Muscle of leg (tissue), 11 donors: ENCODE data around the gene CALCOCO1. TPM values are rescaled to one million over a fixed set of nuclear protein-coding genes. Genes with fewer than 3 reads are reported as not detected.
A peak's percentile ranks its signal among the peaks of the same experiment; 100 is the strongest.

Source experiments
- DNase-seq: peaks from one replicate; pipeline ENCODE4 v3.0.0; 2013
- H3K27ac ChIP-seq: one replicate; pipeline ENCODE4 v1.5.1; 2013; ENCODE audit warnings: mild to moderate bottlenecking, low read length, control low read depth
- H3K27me3 ChIP-seq: one replicate; pipeline ENCODE4 v1.6.1; 2013; ENCODE audit warnings: low read length; ENCODE audit not compliant: control insufficient read depth, insufficient read depth
- H3K36me3 ChIP-seq: one replicate; pipeline ENCODE4 v1.6.1; 2013; ENCODE audit warnings: low read length; ENCODE audit not compliant: control insufficient read depth, insufficient read depth
- H3K4me1 ChIP-seq: one replicate; pipeline ENCODE4 v1.6.1; 2013; ENCODE audit warnings: low read length; ENCODE audit not compliant: control insufficient read depth, insufficient read depth
- H3K4me3 ChIP-seq: one replicate; pipeline ENCODE4 v1.5.1; 2013; ENCODE audit warnings: low read length, control low read depth
- H3K9me3 ChIP-seq: replicated peaks from 2 replicates; pipeline ENCODE4 v1.6.1; 2013; ENCODE audit warnings: low read depth, low read length; ENCODE audit not compliant: control insufficient read depth
- WGBS: methylation state at CpG from one replicate; pipeline ENCODE4 v1.1.5; 2013; ENCODE audit warnings: missing lambda C conversion rate; ENCODE audit not compliant: insufficient coverage; 5-methylcytosine and 5-hydroxymethylcytosine counted together
- polyA plus RNA-seq, 8 donors: library from polyadenylated mRNA; unstranded; fragments of 120-200 nt; gene quantifications; one replicate each; pipeline versions ENCODE4 v1.2.1 to v1.2.3, GENCODE V29; 2013; ENCODE audit warnings: inconsistent platforms in 1 of 8, low replicate concordance in 1 of 8; ENCODE audit not compliant: insufficient read length in 8 of 8, insufficient read depth in 1 of 8
- total RNA-seq: library from RNA; stranded (reverse); fragments of 120-200 nt; gene quantifications from one replicate; pipeline ENCODE4 v1.2.4, GENCODE V29; 2013

CALCOCO1 gene
- total and polyA plus RNA-seq, 9 donors, result 65.9 to 96.6 (median 77.5) TPM

GRCh38 chr12:53701518-53702264 lies 25.6 kb downstream of the CALCOCO1 start:
- Histone ChIP-seq H3K4me3 (no peak overlapping the region), H3K27me3 (peaks cover 45% of the 10 kb centered on the region), H3K4me1 (peaks cover 2% of the 10 kb centered on the region), H3K36me3 (no peaks in the 10 kb centered on the region), H3K9me3 (no peaks in the 10 kb centered on the region), H3K27ac (no peak overlapping the region)
- WGBS, result 3% methylated on average over 6 of the region's 8 CpGs
- peak; percentile 88 for DNase-seq

- peak; percentile 54 for DNase-seq
- WGBS, result no CpG with 5 or more reads among the region's 6 CpGs
- H3K9me3 ChIP-seq, result no peaks in the 10 kb centered on the region
These were observed 26.7 kb downstream of the CALCOCO1 start for GRCh38 chr12:53700567-53700966.

GRCh38 chr12:53699678-53700025 lies 27.6 kb downstream of the CALCOCO1 start:
- no peak overlapping the region for H3K27ac ChIP-seq
- H3K4me3 ChIP-seq, result no peak overlapping the region
- no peaks in the 10 kb centered on the region for H3K9me3 ChIP-seq
- peaks cover 12% of the 10 kb centered on the region for H3K4me1 ChIP-seq
- no peaks in the 10 kb centered on the region for H3K36me3 ChIP-seq
- WGBS, result 27% methylated on average over 5 of the region's 5 CpGs
- DNase-seq, result no peak
- peaks cover 60% of the 10 kb centered on the region for H3K27me3 ChIP-seq

More at GRCh38 chr12:53700567-53700966, 26.7 kb downstream of the CALCOCO1 start:
- H3K4me3 ChIP-seq, result no peak overlapping the region
- H3K27me3 ChIP-seq, result peaks cover 53% of the 10 kb centered on the region
- H3K27ac ChIP-seq, result no peak overlapping the region
- H3K36me3 ChIP-seq, result no peaks in the 10 kb centered on the region
- peaks cover 8% of the 10 kb centered on the region for H3K4me1 ChIP-seq

- no CpG with 5 or more reads among the region's 3 CpGs for WGBS
- Histone ChIP-seq H3K27me3 (peaks cover 62% of the 10 kb centered on the region), H3K4me1 (peaks cover 12% of the 10 kb centered on the region)
These were observed 28.1 kb downstream of the CALCOCO1 start for GRCh38 chr12:53698948-53699677.

GRCh38 chr12:53696655-53697331 lies 30.5 kb downstream of the CALCOCO1 start:
- Histone ChIP-seq H3K4me1 (peaks cover 12% of the 10 kb centered on the region), H3K27ac (no peak overlapping the region), H3K36me3 (no peaks in the 10 kb centered on the region), H3K9me3 (no peaks in the 10 kb centered on the region), H3K4me3 (peak overlapping the region; percentile 5), H3K27me3 (peaks cover 76% of the 10 kb centered on the region)
- DNase-seq, result no peak
- WGBS, result 23% methylated on average over 5 of the region's 24 CpGs

More at GRCh38 chr12:53698948-53699677, 28.1 kb downstream of the CALCOCO1 start:
- DNase-seq, result no peak
- H3K27ac ChIP-seq, result no peak overlapping the region
- H3K9me3 ChIP-seq, result no peaks in the 10 kb centered on the region
- H3K4me3 ChIP-seq, result no peak overlapping the region
- H3K36me3 ChIP-seq, result no peaks in the 10 kb centered on the region

GRCh38 chr12:53696285-53696654 lies 31.0 kb downstream of the CALCOCO1 start:
- no peaks in the 10 kb centered on the region for H3K36me3 ChIP-seq
- peak overlapping the region; percentile 5 for H3K4me3 ChIP-seq
- peak; percentile 88 for DNase-seq
- peaks cover 72% of the 10 kb centered on the region for H3K27me3 ChIP-seq
- no peaks in the 10 kb centered on the region for H3K9me3 ChIP-seq
- WGBS, result 7% methylated on average over 11 of the region's 11 CpGs
- no peak overlapping the region for H3K27ac ChIP-seq
- H3K4me1 ChIP-seq, result peaks cover 10% of the 10 kb centered on the region

GRCh38 chr12:53695152-53696145 lies 31.8 kb downstream of the CALCOCO1 start:
- H3K27ac ChIP-seq, result no peak overlapping the region
- WGBS, result 11% methylated on average over 49 of the region's 57 CpGs
- no peaks in the 10 kb centered on the region for H3K36me3 ChIP-seq
- DNase-seq, result peak; percentile 26
- peaks cover 71% of the 10 kb centered on the region for H3K27me3 ChIP-seq
- H3K4me3 ChIP-seq, result no peak overlapping the region
- H3K4me1 ChIP-seq, result peaks cover 10% of the 10 kb centered on the region
- H3K9me3 ChIP-seq, result no peaks in the 10 kb centered on the region

- Histone ChIP-seq H3K27me3 (peaks cover 71% of the 10 kb centered on the region), H3K36me3 (no peaks in the 10 kb centered on the region), H3K27ac (no peak overlapping the region), H3K9me3 (no peaks in the 10 kb centered on the region), H3K4me3 (no peak overlapping the region), H3K4me1 (peaks cover 10% of the 10 kb centered on the region)
- no peak for DNase-seq
- WGBS, result 52% methylated on average over 13 of the region's 16 CpGs
These were observed 32.5 kb downstream of the CALCOCO1 start for GRCh38 chr12:53694756-53695151.

DNA sequence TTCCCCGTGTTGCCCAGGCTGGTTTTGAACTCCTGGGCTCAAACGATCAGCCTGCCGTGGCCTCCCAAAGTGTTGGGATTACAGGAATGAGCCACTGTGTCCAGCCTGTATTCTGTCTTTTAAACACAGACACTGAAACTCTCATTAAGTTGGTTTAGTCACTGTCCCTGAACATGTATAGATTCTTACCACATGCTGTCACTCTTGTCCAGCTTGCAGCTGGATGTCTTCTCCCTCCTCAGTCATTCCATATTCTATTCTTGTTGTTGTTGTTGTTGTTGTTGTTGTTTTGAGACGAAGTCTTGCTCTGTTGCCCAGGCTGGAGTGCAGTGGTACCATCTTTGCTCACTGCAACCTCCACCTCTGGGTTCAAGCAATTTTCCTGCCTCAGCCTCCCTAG lies 39.1 kb downstream of the CALCOCO1 start:
- no peaks in the 10 kb centered on the region for H3K4me1 ChIP-seq
- peaks cover 9% of the 10 kb centered on the region for H3K27me3 ChIP-seq
- no peak for DNase-seq
- no peaks in the 10 kb centered on the region for H3K9me3 ChIP-seq
- WGBS, result 88% methylated on average over 3 of the region's 4 CpGs
- no peak overlapping the region for H3K4me3 ChIP-seq
- H3K27ac ChIP-seq, result no peak overlapping the region
- H3K36me3 ChIP-seq, result no peaks in the 10 kb centered on the region
